Lung (tissue), 12 donors: ENCODE data around the gene BMP8A. TPM values are rescaled to one million over a fixed set of nuclear protein-coding genes. Genes with fewer than 3 reads are reported as not detected.

Experiments used
- ATAC-seq: fragments of 200-7000 bp; cut with Tn5 transposase; one replicate; pipeline ENCODE4 v1.9.1; 2020; ENCODE audit warnings: moderate number of reproducible peaks; ENCODE audit not compliant: insufficient read depth, low FRiP score
- DNase-seq, 3 donors: peaks; one replicate each; pipeline ENCODE4 v3.0.0-alpha.2; 2013 to 2017
- H3K27ac ChIP-seq, 2 donors: one replicate each; pipeline ENCODE4 v1.5.1; 2013; ENCODE audit warnings: mild to moderate bottlenecking in 2 of 2, moderate library complexity in 2 of 2, control low read depth in 1 of 2, inconsistent platforms in 1 of 2, low read depth in 1 of 2, low read length in 1 of 2
- H3K27me3 ChIP-seq, 3 donors: one replicate each; pipeline ENCODE4 v1.5.1; 2013; ENCODE audit warnings: low read length in 2 of 3; ENCODE audit not compliant: control insufficient read depth in 3 of 3, insufficient read depth in 3 of 3
- H3K36me3 ChIP-seq, 4 donors: one replicate each; pipeline ENCODE4 v1.5.1; 2013; ENCODE audit warnings: low read length in 4 of 4, mild to moderate bottlenecking in 1 of 4, moderate library complexity in 1 of 4; ENCODE audit not compliant: control insufficient read depth in 4 of 4, insufficient read depth in 4 of 4
- H3K4me1 ChIP-seq, 5 donors: one replicate each; pipeline ENCODE4 v1.5.1; 2013; ENCODE audit warnings: low read length in 5 of 5, mild to moderate bottlenecking in 2 of 5, moderate library complexity in 1 of 5; ENCODE audit not compliant: control insufficient read depth in 5 of 5, insufficient read depth in 5 of 5
- H3K4me3 ChIP-seq: one replicate; pipeline ENCODE4 v1.5.1; 2013; ENCODE audit warnings: mild to moderate bottlenecking, control low read depth, moderate library complexity
- H3K9ac ChIP-seq, 2 donors: one replicate each; pipeline ENCODE4 v1.5.1; 2013; ENCODE audit warnings: low read length in 2 of 2, control low read depth in 1 of 2; ENCODE audit not compliant: insufficient read depth in 1 of 2
- H3K9me3 ChIP-seq, 4 donors: one replicate each; pipeline ENCODE4 v1.5.1; 2013; ENCODE audit warnings: low read length in 3 of 4, mild to moderate bottlenecking in 1 of 4, moderate library complexity in 1 of 4; ENCODE audit not compliant: control insufficient read depth in 4 of 4, insufficient read depth in 3 of 4
- WGBS, 2 donors: extraction: QIAGEN DNeasy Blood & Tissue Kit; methylation state at CpG; one replicate each; pipeline ENCODE4 v1.1.7; 2013; 5-methylcytosine and 5-hydroxymethylcytosine counted together
- polyA plus RNA-seq, 2 donors: library from polyadenylated mRNA; stranded (reverse); fragments of 200-250 nt; gene quantifications; one replicate each; pipeline ENCODE4 v1.2.1, GENCODE V29; 2013
- total RNA-seq, 2 donors: library from RNA; depleted of rRNA in 1 of 2; stranded (reverse); fragments of >200 nt in 1 of 2; gene quantifications; one replicate each; pipeline ENCODE4 v1.2.1, GENCODE V29; 2014 to 2021
- TF ChIP-seq, protein P1 (sequence below): IDR thresholded peaks from 2 replicates; pipeline ENCODE4 v1.5.1; 2012; ENCODE audit warnings: mild to moderate bottlenecking; ENCODE audit errors: control extremely low read depth, extremely low read depth
- donor health status: control.
- donor health status: control.
- donor health status: Bipolar disorder and iron deficiency.
- donor health status: healthy.
- donor health status: DM: yes; HTN: yes; CAD: no.

The BMP8A gene
- total and polyA plus RNA-seq, 4 donors = 0.30 to 0.68 (median 0.55) TPM; not detected in 1

- Histone ChIP-seq H3K9ac (no peak overlapping the region), H3K36me3 (peaks cover 0 to 19% (median under 1%) of the 10 kb centered on the region in 4 donors), H3K27me3 (no peaks in the 10 kb centered on the region), H3K27ac (no peak overlapping the region), H3K4me3 (no peak overlapping the region), H3K4me1 (no peaks in the 10 kb centered on the region), H3K9me3 (no peaks in the 10 kb centered on the region)
- TF ChIP-seq, protein P1, sequence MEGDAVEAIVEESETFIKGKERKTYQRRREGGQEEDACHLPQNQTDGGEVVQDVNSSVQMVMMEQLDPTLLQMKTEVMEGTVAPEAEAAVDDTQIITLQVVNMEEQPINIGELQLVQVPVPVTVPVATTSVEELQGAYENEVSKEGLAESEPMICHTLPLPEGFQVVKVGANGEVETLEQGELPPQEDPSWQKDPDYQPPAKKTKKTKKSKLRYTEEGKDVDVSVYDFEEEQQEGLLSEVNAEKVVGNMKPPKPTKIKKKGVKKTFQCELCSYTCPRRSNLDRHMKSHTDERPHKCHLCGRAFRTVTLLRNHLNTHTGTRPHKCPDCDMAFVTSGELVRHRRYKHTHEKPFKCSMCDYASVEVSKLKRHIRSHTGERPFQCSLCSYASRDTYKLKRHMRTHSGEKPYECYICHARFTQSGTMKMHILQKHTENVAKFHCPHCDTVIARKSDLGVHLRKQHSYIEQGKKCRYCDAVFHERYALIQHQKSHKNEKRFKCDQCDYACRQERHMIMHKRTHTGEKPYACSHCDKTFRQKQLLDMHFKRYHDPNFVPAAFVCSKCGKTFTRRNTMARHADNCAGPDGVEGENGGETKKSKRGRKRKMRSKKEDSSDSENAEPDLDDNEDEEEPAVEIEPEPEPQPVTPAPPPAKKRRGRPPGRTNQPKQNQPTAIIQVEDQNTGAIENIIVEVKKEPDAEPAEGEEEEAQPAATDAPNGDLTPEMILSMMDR = no peak
- ATAC-seq (no peak), DNase-seq (no peak)
- 87 to 88% methylated on average over 29 of the region's 29 CpGs for WGBS, 2 donors
These were observed 31.5 kb downstream of the BMP8A start for GRCh38 chr1:39522661-39523567.

- Histone ChIP-seq H3K27ac (no peak overlapping the region), H3K4me3 (no peak overlapping the region), H3K27me3 (no peaks in the 10 kb centered on the region), H3K9me3 (no peaks in the 10 kb centered on the region), H3K9ac (no peak overlapping the region), H3K36me3 (peaks cover 0 to 25% (median 2%) of the 10 kb centered on the region in 4 donors), H3K4me1 (no peaks in the 10 kb centered on the region)
- DNase-seq (no peak), ATAC-seq (no peak)
- WGBS, 2 donors = 84 to 90% methylated on average over 6 of the region's 6 CpGs
- TF ChIP-seq, protein P1 = no peak
These were observed 32.7 kb downstream of the BMP8A start for GRCh38 chr1:39524171-39524570.

GRCh38 chr1:39524591-39525365 is 33.3 kb downstream of the BMP8A start:
- Histone ChIP-seq H3K36me3 (peaks cover 0 to 26% (median 2%) of the 10 kb centered on the region in 4 donors), H3K27me3 (no peaks in the 10 kb centered on the region), H3K27ac (no peak overlapping the region), H3K4me3 (no peak overlapping the region), H3K4me1 (no peaks in the 10 kb centered on the region), H3K9ac (no peak overlapping the region), H3K9me3 (no peaks in the 10 kb centered on the region)
- WGBS, 2 donors = 92 to 96% methylated on average over 15 of the region's 15 CpGs
- TF ChIP-seq, protein P1 = no peak
- no peak for ATAC-seq
- DNase-seq = no peak
